Activated CD8-positive, alpha-beta memory T cell treated with anti-CD3 and anti-CD28 coated beads for 1 hour (primary cell): ENCODE results near the gene MDH1B.
"Not testable (repeated sequence)": the region's sequence is repeated elsewhere in the genome, so short reads cannot be mapped to it uniquely, and the experiment has no call there.

Source experiments
- DNase-seq, 2 donors: peaks; one replicate each; pipeline ENCODE4 v3.0.0-alpha.2; 2020; ENCODE audit warnings: low read depth in 1 of 2; ENCODE audit errors: extremely low read depth in 1 of 2

The MDH1B gene

DNA sequence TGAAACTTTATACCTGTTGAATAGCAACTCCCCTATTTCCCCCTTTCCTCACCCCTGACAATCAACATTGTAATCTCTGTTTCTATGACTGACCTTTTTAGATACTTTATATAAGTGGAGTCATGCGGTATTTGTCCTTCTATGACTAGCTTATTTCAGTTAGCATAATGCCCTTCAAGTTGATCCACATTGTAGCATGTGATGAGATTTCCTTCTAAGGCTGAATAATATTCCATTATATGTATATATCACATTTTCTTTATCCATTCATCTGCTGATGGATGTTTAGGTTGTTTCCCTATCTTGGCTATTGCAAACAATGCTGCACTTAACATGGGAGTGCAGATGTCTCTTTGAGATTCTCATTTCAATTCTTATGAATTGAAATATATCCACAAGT is 9.7 kb upstream of the MDH1B start:
- DNase-seq = no peak

- no peak for DNase-seq
Observed at GRCh38 chr2:206766057-206766930, 1.2 kb upstream of the MDH1B start.

- no peak for DNase-seq
Observed at GRCh38 chr2:206764673-206765241, 371 bp downstream of the MDH1B start.

- DNase-seq = no peak
Observed at GRCh38 chr2:206756816-206757215, 8.3 kb downstream of the MDH1B start.

DNA sequence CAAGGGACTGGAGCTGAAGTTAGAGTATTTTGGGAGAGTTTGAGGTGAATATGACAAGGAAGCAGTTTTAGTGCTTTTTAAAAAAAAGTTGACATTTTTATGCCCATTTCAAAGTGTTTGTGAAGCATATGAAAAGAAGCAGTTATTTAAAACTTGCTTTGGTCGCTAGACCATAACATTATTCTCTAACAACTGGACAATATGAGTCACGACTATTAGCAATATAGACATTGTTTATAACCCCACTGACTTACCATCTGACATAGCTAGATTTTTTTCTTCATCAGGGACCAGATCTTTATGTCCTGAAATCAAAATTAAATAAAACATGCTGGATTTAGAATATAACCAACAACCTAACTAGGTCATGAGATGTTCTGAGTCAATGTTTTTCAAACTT is 24.3 kb downstream of the MDH1B start:
- no peak for DNase-seq

GRCh38 chr2:206739271-206739670 is 25.9 kb downstream of the MDH1B start:
- DNase-seq = no peak

DNA sequence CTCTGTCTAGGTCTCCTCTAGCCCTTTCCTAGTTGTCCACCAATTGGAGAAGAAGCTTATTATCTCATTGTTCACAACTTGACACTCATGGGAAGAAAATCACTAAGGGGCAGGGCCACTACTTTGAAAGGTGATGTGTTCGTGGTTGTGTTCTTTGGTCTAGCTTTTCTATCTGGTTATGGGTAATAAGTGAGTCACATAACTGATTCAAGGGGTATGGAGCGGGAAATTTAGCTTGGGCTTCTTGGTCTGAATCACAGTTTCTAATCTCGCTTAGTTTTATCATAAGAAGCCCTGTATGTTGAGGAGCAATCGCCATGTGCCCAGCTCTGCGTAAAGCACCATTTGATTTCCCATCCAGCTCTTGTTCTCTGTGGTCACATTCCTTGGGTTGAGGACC is 28.2 kb downstream of the MDH1B start:
- no peak for DNase-seq

- no peak for DNase-seq
Observed at GRCh38 chr2:206733341-206733740, 31.8 kb downstream of the MDH1B start.

DNA sequence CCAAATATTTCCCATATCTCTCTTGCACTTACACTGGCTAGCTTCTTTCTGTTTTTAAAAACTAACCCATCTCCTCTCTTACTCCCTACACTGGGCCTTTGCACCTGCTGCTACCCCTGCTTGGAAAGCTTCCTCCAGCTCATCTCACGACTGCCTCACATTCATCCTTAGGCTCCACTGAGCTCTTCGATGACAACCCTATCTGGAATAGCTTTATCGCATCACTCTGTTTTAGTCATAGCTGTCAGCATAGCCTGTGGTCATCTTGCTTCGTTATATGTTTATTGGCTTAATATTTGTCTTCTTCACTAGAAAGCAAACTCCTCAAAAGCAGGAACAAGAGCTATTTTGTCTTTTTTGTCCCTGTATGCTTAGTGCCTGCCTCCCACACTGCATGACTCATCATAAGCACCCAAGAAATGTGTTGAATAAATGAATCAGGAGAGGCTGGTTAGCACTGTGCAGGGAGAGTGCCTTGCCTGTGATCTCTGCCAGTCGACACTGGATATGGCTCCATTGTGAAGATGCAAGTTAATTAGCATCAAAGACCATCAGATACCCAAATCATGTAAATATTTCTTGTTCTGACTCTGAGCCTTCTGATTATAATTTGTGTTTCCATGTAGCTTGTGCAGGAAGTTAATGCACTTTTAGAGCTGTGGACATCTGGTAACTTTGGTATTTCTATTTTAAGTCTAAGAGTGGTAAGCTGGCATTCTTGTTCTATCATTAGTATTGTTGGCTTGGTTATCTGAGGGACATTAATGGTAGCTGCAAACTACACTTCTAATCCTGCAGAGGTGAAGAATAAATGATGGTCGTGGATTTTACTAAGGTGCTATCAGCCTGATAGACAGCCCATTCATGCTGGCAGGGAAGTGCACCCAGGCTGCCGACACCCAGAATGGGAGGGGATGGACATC is 36.6 kb downstream of the MDH1B start:
- DNase-seq = no peak

DNA sequence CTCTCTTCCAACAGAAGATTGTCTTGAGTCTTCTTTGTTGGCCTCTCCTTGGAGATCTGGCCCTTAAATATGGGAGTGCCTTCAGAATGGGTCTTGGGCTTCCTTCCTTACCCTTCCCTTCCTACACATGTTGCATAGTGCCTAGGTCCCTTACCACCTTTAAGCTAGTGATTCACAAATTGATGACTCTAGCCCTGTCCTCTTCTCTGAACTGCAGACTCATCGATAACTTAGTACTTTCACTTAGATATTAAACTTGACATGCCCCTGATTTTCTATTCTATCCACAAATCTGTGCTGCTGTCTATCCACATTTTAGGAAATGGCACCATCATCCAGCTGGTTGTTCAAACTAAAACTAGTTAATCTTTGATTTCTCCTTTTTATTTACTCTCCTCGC is 37.8 kb downstream of the MDH1B start:
- DNase-seq = no peak

DNA sequence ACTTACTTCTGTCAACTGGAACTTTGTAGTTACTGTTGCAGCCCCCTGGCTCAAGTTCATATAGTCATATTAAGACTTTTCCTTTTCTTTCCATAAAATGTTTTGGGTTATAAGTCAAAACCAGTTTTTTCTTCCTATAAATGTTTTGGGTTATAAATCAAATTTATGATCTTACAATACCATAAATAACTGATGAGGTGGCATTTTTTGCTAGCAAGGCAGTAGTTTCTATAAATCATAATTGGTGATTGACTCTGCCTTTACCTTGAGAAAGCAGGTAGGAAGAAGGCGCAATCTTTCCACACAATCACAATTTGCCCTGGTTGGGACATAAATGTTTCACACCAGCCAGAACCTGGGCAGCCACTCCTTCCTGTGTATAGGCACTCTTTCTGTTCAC is 41.8 kb downstream of the MDH1B start:
- no peak for DNase-seq

DNA sequence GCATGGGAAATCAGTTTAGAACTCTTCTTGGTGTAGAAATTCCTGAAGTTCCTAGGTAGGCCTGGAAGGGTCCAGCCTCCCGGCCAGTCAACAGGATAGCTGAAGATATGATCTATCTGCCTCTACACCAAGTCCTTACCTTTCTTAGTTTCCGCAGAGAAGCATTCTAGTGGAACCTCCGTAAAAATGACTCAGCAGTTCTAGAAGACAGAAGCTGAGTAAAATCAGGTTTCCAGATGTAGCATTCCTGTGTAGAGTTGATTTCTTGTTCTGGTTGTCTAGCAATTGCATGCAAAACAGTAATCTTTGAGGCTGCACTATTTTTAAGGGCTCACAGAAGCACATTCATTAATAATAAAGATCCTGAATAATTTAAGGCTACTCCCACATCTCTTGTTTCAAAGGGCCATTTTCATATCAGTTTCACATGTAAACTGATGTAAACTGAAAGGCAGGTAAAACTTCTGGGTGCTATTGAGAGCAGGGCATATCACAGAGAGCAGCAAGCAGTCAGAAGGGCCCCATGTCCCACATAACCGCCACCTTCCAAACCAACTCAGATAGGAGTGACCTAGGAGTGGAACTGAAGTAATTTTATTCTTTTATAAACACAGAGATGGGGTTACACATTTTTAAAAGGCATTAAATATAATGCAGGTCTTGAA is 43.7 kb downstream of the MDH1B start:
- DNase-seq = no peak

DNA sequence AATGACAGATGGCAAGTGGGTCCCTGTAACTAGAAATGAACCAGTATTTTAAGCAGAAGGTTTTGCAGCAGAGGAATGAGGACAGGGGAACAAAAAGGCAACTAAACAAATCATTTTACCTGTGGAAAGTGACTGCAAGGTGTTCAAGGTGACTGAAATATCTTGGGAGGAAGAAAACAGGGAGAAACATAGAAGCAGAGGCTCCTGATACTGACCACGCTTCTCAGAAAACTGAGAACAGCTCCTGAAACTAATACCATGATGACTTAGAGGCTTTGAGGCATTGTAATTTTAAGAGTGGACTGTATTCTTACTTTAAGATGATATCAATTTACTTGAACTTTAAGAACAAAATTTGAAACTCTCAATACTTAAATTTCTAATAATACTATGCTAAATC is 46.8 kb downstream of the MDH1B start, which contains the start of gene DYTN:
Gene DYTN (minus strand): TSS at position 101 of the 400 bp plus-strand sequence. CDS start 117 bp downstream, outside the sequence.
- DNase-seq = no peak

DNA sequence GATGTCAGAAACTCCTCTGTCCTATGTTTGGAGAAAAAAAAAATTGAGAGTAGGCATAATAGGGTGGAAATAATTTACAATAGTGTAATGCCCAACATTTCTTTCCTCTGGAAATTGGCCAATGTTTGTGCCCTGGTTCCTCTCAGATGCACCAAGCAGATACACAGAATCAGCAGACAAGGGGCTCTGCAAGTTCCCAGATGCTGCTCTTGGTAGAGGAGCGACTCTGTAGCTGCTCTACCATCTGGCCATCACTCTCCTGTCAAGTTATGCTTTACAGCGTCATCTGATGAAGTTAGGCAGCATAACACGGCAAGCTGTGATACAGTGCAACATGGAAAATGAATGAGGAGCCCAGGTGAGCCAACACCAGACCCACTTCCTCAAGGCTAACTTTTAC is 48.5 kb downstream of the MDH1B start:
- DNase-seq = no peak

DNA sequence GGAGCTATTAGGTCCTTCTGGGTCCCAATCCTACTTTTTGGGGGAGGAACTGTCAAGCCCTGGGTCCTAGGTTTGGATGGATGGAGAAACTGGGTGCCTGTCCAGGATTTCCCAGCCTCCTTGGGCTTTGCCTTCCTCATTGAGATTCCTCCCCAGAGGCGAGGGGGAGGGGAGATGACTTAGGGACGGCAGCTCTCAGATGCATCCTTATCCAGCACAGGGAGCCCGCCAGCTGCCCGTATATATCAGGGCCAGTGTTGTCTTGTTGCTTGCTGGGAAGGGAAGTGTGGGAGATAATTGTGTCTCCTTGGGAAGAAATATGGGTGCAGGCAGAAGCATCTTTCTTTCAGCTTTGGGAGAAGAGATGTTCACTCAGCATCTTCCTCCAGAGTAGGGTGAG is 49.9 kb downstream of the MDH1B start:
- not testable (repeated sequence) for DNase-seq

DNA sequence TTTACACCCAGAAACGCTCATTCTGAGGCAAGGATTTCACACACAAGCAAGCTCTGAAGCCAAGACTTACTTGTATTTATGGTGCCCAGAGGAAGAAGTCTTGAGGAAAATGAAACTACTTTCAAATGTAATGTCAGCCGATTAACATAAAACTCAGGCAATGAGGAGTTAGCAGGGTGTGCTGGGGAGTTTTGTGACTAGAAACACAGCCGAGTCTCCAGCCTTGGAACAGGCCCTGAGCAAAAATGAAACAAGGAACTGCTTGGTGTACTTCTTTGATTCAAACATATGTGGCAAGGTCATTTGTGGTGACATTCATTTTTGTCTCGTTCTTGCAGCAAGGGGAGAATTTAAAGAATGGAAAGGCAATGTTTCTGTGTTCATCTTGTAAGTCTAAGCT is 51.4 kb downstream of the MDH1B start:
- DNase-seq = no peak

- DNase-seq = no peak
Observed at GRCh38 chr2:206708286-206708685, 56.8 kb downstream of the MDH1B start.

- DNase-seq = no peak
Observed at GRCh38 chr2:206707164-206707701, 57.9 kb downstream of the MDH1B start.

- DNase-seq = no peak
Observed at GRCh38 chr2:206701952-206702605, 63.0 kb downstream of the MDH1B start.

GRCh38 chr2:206700156-206700555 is 65.0 kb downstream of the MDH1B start:
- no peak for DNase-seq
